ENCODE data around the gene RGL1.
"Not testable (repeated sequence)": the region's sequence is repeated elsewhere in the genome, so short reads cannot be mapped to it uniquely, and the experiment has no call there.

The RGL1 gene

DNA sequence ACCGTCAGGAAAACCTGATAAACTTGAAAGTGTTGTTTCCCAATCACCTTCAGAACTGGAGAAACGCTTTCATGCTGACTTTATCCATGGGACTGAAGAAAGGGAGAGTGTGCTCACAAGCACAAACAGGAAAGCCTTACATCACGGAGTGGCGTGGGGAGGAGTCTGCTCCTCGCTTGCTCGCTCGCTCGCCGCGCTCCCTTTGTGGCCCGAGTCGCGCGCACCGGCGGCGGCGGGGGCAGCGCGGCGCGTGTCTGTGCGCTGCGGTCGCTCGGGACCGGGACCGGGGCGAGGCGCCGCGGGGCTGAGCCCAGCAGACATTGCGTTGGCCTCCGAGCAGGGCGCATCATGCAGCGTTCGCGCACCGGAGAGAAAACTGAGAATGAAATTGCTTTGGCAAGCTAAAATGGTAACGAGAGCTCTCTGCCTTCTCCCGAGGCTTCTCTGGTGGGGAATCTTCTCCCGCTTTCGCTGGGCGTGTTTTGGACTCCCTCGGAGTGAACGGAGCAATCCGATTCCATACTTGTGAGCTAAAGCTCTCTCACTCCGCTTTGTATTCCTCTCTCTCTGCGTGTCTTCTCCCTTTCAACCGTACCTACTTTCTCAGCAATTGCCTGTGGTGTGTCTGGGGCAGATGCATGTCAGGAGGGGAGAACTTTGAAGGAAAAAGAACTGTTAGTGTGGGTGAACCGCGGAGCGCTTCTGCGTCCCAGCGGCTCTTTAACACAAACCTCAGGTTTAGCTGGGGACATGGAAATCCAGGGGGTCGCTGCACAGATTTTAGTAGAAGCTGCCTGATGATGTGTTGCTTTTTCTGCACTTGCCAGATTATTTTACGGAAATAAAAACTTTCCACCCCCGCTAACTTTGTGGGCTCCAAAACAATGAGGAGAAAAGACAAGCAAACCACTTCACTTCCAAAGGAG is at the start of gene RGL1:
TSS of gene RGL1 (plus strand) at position 205 of the 926 bp plus-strand sequence. CDS start at position 383, 178 bp downstream.
- peak within 1 kb of the TSS; percentile 72 for H3K4me3 ChIP-seq (ENCODE audit: low read depth, low read length)
- TF ChIP-seq, protein P1, sequence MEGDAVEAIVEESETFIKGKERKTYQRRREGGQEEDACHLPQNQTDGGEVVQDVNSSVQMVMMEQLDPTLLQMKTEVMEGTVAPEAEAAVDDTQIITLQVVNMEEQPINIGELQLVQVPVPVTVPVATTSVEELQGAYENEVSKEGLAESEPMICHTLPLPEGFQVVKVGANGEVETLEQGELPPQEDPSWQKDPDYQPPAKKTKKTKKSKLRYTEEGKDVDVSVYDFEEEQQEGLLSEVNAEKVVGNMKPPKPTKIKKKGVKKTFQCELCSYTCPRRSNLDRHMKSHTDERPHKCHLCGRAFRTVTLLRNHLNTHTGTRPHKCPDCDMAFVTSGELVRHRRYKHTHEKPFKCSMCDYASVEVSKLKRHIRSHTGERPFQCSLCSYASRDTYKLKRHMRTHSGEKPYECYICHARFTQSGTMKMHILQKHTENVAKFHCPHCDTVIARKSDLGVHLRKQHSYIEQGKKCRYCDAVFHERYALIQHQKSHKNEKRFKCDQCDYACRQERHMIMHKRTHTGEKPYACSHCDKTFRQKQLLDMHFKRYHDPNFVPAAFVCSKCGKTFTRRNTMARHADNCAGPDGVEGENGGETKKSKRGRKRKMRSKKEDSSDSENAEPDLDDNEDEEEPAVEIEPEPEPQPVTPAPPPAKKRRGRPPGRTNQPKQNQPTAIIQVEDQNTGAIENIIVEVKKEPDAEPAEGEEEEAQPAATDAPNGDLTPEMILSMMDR (IDR thresholded peaks at IDR 0.05; ENCODE audit: low read depth, low read length), result no peak

DNA sequence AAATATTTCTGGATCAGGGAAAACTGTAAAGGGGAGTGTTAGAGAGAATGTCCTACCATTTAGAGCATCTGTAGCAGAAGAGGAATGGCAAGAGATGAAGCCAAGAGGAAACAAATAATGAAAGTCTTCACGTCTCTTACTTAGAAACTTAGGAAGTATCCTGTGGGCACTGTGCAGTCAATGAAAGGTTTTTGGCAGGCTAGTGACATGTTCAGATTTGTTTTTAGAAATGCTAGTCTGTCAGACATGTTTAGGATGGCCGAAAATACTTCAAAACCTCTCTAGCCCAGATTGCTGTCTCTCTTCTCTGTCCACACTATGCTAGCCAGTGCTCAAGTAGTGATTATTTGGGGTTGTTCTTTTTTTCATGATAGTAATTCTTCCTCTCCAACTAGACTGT is 48.6 kb upstream of the RGL1 start:
- TF ChIP-seq, protein P1 (IDR thresholded peaks at IDR 0.05; ENCODE audit: low read depth, low read length), result no peak
- no peak overlapping the region for H3K4me3 ChIP-seq (ENCODE audit: low read depth, low read length)

DNA sequence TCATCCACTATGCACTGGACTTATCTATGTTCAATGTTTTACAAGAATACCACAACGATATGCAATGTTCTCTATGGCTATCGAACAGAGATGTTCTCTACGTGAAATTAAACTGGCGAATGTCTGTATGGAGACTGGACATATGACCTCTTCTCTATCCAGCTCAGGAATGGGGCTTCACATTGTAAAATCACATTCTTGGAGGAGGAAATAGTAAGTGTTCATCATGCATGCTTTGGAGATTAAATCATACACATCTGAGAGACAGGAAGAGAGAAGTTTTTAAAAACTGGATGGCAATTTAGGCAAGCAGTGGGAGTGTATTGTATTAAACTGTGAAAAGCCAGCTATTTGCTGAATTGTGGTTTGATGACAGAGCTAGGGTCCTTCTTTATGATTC is 47.9 kb upstream of the RGL1 start:
- no peak overlapping the region for H3K4me3 ChIP-seq (ENCODE audit: low read depth, low read length)
- TF ChIP-seq, protein P1 (IDR thresholded peaks at IDR 0.05; ENCODE audit: low read depth, low read length), result no peak

DNA sequence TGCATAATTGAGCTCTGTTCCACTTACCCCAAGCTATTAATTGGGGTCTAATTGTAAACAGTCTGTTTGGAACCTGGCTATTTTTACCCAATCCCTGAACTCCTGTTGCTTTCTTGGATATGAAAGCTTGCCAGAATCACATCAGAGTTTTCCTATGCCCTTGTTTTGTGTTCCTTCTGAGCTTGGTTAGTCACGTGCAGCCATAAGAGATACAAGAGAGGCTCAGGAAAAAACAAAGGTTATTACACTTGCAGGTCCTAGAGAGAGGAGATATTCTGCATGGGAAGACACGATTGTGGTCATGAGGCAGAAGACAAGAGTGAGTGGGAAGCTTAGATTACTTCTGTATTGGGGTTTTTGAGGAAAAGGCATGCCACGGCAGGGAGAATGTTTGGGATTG is 46.0 kb upstream of the RGL1 start:
- H3K4me3 ChIP-seq (ENCODE audit: low read depth, low read length), result no peak overlapping the region
- TF ChIP-seq, protein P1 (IDR thresholded peaks at IDR 0.05; ENCODE audit: low read depth, low read length), result no peak

DNA sequence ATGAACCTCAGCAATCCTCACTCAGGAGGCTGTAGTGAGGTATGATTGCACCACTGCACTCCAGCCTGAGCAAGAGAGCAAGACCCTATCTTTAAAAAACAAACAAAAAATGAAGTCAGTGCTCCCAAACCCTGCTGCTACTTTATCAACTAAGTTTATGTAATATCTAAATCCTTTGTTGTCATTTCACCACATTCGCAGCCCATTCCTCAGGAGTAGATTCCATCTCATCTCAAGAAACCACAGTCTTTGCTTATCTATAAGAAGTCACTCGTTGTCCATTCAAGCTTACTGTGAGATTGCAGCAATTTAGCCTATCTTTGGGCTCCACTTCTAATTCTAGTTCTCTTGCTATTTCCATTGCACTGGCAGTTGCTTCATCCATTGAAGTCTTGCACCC is 44.3 kb upstream of the RGL1 start:
- H3K4me3 ChIP-seq (ENCODE audit: low read depth, low read length), result no peak overlapping the region
- TF ChIP-seq, protein P1 (IDR thresholded peaks at IDR 0.05; ENCODE audit: low read depth, low read length), result no peak

DNA sequence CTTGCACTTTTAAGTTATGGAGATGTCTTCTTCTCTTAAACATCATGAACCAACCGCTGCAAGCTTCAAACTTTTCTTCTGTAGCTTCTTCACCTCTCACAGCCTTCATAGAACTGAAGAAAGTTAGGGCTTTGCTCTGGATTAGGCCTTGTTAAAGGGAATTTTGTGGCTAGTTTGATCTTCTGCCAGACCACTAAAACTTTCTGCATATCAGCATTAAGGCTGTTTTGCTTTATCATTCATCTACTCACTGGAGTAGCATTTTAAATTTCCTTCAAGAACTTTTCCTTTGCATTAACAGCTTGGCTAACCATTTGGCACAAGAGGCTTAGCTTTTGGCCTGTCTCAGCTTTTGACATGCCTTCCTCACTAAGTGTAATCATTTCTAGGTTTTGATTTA is 43.0 kb upstream of the RGL1 start:
- TF ChIP-seq, protein P1 (IDR thresholded peaks at IDR 0.05; ENCODE audit: low read depth, low read length), result no peak

DNA sequence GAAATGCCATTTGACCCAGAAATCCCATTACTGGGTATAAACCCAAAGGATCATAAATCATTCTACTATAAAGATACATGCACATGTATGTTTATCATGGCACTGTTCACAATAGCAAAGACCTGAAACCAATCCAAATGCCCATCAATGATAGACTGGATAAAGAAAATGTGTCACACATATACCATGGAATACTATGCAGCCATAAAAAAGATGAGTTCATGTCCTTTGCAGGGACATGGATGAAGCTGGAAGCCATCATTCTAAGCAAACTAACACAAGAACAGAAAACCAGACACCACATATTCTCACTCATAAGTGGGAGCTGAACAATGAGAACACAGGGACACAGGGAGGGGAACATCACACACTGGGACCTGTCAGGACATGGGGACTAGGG is 42.1 kb upstream of the RGL1 start:
- not testable (repeated sequence) for H3K4me3 ChIP-seq (ENCODE audit: low read depth, low read length)

More for the DNA sequence above, 43.0 kb upstream of the RGL1 start:
- H3K4me3 ChIP-seq (ENCODE audit: low read depth, low read length), result no peak overlapping the region

Data from WI38 (cell line).